Measurements from ENCODE around the gene PPP2R3A.
"Not testable (repeated sequence)": the region's sequence is repeated elsewhere in the genome, so short reads cannot be mapped to it uniquely, and the experiment has no call there.

The PPP2R3A gene

DNA sequence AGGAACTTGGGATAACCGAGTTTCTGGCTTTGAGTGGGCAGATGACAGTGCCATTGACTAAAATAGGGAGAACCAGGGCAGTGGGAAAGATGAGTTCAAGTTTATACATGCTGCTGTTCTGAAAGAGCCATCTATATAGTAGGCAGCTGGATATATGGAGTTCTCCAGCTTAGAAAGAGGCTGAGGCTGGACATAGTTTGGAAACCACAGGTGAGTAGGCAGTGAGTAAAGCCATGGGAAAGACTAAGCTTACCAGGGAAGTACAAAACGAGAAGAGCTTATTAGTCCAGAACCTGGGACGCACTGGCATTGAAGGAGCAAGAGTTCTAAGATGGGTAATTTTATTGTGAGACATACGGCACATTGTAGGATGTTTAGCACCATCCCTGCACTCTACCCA lies 176.4 kb downstream of the PPP2R3A start:
- DNase-seq (ENCODE audit: insufficient read length, low spot score) = no peak
- no peak for FAIRE-seq
- TF ChIP-seq, protein P1, sequence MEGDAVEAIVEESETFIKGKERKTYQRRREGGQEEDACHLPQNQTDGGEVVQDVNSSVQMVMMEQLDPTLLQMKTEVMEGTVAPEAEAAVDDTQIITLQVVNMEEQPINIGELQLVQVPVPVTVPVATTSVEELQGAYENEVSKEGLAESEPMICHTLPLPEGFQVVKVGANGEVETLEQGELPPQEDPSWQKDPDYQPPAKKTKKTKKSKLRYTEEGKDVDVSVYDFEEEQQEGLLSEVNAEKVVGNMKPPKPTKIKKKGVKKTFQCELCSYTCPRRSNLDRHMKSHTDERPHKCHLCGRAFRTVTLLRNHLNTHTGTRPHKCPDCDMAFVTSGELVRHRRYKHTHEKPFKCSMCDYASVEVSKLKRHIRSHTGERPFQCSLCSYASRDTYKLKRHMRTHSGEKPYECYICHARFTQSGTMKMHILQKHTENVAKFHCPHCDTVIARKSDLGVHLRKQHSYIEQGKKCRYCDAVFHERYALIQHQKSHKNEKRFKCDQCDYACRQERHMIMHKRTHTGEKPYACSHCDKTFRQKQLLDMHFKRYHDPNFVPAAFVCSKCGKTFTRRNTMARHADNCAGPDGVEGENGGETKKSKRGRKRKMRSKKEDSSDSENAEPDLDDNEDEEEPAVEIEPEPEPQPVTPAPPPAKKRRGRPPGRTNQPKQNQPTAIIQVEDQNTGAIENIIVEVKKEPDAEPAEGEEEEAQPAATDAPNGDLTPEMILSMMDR (IDR thresholded peaks at IDR 0.05; ENCODE audit: insufficient read depth, missing control alignments) = no peak

DNA sequence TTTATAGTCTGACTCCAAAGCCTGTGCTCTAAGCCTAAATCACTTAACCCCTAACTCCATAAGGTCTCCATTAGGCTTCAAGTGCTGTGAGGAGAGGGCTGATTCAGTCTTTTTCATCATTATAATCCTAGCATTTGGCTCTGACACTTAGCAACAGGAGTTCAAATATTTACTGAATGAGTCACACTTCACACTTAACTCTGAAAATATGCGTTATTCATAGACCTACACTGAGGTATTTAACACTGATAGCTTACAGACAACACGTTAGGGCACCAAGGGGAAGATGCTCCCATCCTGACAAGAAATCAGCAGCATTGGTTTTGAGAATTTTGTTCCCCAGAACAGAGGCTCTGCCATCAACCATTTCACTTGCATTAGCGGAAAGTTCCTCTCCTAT lies 177.1 kb downstream of the PPP2R3A start:
- TF ChIP-seq, protein P1 (IDR thresholded peaks at IDR 0.05; ENCODE audit: insufficient read depth, missing control alignments) = no peak
- no peak for DNase-seq (ENCODE audit: insufficient read length, low spot score)
- FAIRE-seq = no peak

DNA sequence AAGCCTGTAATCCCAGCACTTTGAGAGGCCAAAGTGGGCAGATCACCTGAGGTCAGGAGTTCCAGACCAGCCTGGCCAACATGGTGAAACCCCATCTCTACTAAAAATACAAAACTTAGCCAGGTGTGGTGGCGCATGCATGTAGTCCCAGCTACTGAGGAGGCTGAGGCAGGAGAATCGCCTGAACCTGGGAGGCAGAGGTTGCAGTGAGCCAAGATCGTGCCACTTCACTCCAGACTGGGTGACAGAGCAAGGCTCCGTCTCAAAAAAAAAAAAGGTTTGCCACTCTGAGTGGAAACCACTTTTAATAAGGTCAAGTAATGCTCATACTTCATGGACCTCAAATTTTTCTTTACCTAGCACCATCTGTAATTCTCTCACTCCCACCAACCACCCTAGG lies 178.9 kb downstream of the PPP2R3A start:
- FAIRE-seq; DNase-seq (ENCODE audit: insufficient read length, low spot score): not testable (repeated sequence)

DNA sequence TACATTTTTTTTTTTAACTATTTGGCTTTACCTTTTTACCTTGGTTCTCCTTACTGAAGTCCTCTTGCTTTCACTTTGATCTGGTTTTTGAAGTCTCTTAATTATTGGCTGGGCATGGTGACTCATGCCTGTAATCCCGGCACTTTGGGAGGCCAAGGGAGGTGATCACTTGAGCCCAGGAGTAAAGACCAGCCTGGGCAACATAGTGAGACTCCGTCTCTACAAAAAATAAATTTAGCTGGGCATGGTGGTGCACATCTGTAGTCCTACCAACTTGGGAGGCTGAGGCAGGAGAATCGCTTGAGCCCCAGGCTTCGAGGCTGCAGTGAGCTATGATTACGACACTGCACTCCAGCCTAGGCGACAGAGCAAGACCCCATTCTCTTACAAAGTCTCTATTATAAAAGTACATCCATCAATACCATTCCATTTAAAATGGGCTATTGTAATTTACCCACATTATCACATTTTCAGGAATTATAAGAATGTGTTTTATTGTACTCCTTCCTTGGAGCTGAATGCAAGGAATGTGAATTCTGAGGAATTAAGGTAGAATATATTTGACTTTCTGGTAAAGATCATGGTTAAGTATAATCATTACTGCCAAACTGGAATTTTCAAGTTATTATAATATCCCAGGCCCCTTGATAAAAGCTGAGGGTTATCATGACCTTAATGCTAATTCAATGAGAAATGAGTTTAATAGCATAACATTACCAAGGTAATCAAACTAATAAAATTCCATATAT lies 181.6 kb downstream of the PPP2R3A start:
- DNase-seq (ENCODE audit: insufficient read length, low spot score) = no peak
- TF ChIP-seq, protein P1 (IDR thresholded peaks at IDR 0.05; ENCODE audit: insufficient read depth, missing control alignments) = no peak
- FAIRE-seq = no peak

DNA sequence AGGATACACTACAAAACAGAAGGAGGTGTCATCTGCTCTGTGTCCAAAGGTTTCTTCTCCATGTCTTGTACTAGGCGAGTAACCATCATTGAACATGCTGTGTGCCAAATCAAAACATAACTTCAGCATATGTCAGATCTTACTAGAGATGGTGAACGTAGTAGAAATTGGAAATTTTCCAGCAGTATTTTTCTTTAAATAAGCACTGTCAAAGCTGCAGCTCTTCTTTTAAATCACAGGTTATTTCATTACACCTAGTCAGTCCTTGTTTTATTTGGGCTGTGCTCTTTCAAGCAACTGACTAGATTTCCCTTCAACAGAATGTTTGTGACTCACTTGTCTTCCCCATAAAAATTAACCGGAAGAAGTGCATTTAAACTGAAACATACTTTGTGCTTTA lies 184.1 kb downstream of the PPP2R3A start:
- FAIRE-seq (peak; percentile 25), DNase-seq (ENCODE audit: insufficient read length, low spot score) (no peak)

DNA sequence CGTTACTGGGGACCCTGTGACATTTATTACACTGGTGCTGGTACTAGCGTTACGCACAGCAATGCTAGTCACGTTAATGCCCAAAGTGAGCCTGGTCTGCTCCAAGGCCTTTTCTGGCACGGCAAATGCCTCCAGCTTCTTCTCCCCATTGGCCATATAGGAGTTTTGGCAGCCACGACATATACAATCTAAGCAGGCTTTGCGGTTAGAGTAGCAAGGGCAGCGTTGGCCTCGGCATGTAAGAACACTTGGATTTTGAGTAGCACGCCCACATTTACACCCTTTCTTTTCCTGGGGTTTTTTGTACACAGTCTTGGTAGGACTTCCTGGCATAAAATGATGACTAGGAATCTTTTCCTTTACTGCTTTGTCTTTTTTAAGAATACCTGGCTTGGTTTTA lies 185.7 kb downstream of the PPP2R3A start:
- TF ChIP-seq, protein P1 (IDR thresholded peaks at IDR 0.05; ENCODE audit: insufficient read depth, missing control alignments) = no peak
- DNase-seq (ENCODE audit: insufficient read length, low spot score) = no peak
- no peak for FAIRE-seq

More for the DNA sequence above, 184.1 kb downstream of the PPP2R3A start:
- TF ChIP-seq, protein P1 (IDR thresholded peaks at IDR 0.05; ENCODE audit: insufficient read depth, missing control alignments) = no peak

DNA sequence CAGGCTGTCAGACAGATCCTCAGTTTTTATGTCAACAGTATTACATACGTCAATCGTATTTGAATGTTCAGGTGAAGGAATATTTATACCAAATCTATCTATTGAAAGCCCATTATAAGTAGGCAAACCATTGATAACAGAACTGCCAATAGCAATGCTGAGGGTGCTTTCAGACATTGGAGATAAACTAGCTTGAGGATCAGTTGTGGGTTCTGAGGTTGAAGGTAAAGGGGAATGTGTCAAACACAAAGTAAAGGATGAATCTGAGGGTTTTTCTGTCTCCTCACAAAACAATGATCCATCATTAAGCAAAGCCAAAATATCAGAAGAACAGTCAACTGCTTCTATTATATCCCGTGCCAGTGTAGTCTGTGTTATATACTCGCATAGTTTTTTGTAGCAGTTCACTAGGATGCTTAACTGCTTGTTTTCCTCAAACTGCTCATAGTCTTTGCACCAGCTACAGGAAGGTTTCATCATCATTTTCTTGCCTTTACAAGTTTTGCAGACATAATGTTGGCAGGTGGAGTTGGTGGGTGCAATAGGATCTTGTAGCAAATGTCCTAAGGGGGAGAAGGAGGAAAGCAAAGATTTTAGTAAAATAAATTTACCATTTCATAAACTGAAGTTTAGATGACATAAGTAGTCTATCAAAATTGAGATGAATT lies 186.8 kb downstream of the PPP2R3A start:
- TF ChIP-seq, protein P1 (IDR thresholded peaks at IDR 0.05; ENCODE audit: insufficient read depth, missing control alignments) = no peak
- FAIRE-seq (no peak), DNase-seq (ENCODE audit: insufficient read length, low spot score) (no peak)

Measured in D721Med (cell line).